Measurements from ENCODE around the gene SLC6A19. TPM values are rescaled to one million over a fixed set of nuclear protein-coding genes. Genes with fewer than 3 reads are reported as not detected.

SLC6A19 gene
- total and polyA plus RNA-seq, 12 donors = 0.11 TPM; not detected in 11

DNA sequence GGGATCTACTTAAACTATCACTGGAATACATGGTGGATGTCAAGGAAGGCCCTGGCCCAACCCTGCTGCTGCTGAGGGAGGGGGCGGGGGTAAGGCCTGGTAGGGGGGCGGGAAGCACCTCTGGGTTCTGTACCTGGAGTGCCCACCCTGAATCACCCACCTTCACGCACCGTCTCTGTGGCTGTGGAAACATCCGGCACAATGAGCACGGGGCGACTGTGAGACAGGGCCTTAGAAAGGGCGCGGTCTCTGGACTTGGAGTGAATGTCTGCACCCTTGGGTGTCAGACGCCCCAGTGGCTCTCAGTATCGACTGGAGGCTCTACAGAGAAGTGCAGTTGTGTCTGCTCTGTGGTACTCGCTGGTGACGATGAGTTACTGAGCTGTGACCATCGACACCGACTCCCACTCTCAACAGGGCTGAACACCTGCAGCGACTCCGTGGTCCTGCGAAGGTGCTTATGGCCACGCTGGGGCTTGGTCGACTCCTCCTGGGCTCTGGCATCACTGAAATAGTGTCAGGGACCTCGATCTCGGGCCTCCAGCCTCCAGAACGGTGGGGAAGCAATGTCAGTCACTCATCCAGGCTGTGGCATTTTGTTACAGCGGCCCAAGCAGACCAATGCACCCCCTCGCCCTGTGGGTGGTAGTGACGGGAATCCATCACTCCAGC, 25.5 kb upstream of the SLC6A19 start:
- no peak overlapping the region for H3K4me3 ChIP-seq
- 88 to 92% methylated on average over 26 of the region's 26 CpGs for WGBS, 2 donors
- no peak for TF ChIP-seq CTCF (IDR thresholded peaks at IDR 0.05)
- H3K9me3 ChIP-seq = no peaks in the 10 kb centered on the region
- ATAC-seq = no peak
- no peak for DNase-seq
- no peaks in the 10 kb centered on the region for H3K27me3 ChIP-seq
- H3K27ac ChIP-seq = no peak overlapping the region
- intact Hi-C loops (cut with DNase I) = loop anchor here in 2 of 10 donors (5.0 to 10.0 kb wide), 3 partner anchors 251 to 479 kb away; no protein-coding TSS in a partner anchor
- no peaks in the 10 kb centered on the region for H3K36me3 ChIP-seq
- peaks cover 0 to 5% (median 0%) of the 10 kb centered on the region in 9 donors for H3K4me1 ChIP-seq

DNA sequence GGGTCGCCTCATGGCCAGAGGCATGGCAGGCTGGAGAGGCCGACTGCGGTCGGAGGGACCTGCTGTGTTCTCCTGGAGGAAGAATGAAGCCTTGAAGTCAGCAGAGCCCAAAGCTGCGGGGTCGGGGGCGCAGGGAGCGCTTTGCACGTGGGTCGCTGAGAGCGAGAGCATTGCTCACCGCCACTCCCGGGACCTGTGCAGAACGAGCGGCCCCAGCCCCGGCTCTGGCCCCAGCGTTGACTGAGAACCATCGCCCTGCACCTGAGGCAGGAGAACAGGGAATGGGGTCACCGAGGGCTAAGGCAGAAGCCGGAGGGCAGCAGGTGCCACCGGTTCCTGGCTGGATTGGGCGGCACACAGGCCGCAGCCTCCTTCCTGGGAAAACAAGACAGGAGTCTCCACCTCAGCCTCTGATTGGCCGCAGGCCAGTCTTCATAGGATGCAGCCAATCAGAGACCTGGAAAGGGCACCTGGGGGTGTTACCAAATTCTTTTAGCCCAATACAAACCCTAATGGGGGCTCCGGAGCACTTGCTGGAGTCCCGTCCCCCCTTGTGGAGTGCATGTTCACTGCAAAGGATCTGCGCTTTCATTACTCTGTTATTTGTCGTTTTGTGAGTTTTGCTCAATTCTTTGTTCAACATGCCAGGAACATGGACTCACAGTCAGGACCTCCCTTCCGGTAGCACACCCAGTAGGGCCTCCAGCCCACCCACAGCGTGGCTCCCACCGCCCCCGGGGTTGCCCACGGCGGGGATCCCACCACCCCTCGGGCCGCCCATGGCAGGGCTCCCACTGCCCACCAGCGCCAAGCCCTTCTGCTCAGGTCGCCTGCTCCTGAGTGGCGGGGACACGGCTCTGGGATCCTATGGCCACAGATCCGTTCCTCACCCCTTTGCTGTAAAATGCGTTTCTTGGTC, 24.7 kb upstream of the SLC6A19 start:
- ATAC-seq (no peak), DNase-seq (peak in 1 of 2 donors; percentile 9)
- intact Hi-C loops (cut with DNase I) = loop anchor here in 2 of 10 donors (5.0 to 10.0 kb wide), 3 partner anchors 252 to 478 kb away; no protein-coding TSS in a partner anchor
- H3K27ac ChIP-seq = no peak overlapping the region
- no peaks in the 10 kb centered on the region for H3K36me3 ChIP-seq
- H3K4me3 ChIP-seq = no peak overlapping the region
- H3K4me1 ChIP-seq = peaks cover 0 to 5% (median 0%) of the 10 kb centered on the region in 9 donors
- no peaks in the 10 kb centered on the region for H3K9me3 ChIP-seq
- 88% methylated on average over 42 of the region's 42 CpGs for WGBS, 2 donors
- H3K27me3 ChIP-seq = peaks cover 0 to 7% (median 0%) of the 10 kb centered on the region in 7 donors
- no peak for TF ChIP-seq CTCF (IDR thresholded peaks at IDR 0.05)

- H3K4me3 ChIP-seq = no peak overlapping the region
- no peak for ATAC-seq
- 87 to 95% methylated on average over 15 to 22 of the region's 30 CpGs for WGBS, 2 donors
- DNase-seq = no peak
- H3K27me3 ChIP-seq = peaks cover 0 to 12% (median 0%) of the 10 kb centered on the region in 7 donors
- peaks cover 0 to 8% (median 4%) of the 10 kb centered on the region in 9 donors for H3K4me1 ChIP-seq
- H3K9me3 ChIP-seq = no peaks in the 10 kb centered on the region
- TF ChIP-seq CTCF (IDR thresholded peaks at IDR 0.05) = no peak
- no peak overlapping the region for H3K27ac ChIP-seq
- H3K36me3 ChIP-seq = no peaks in the 10 kb centered on the region
- intact Hi-C loops (cut with DNase I) = loop anchor here in 2 of 10 donors (5.0 to 10.0 kb wide), 3 partner anchors 253 to 477 kb away; no protein-coding TSS in a partner anchor
Observed at GRCh38 chr5:1177826-1178528, 23.4 kb upstream of the SLC6A19 start.
